ENCODE results near the gene CCHCR1.
"Not testable (repeated sequence)": the region's sequence is repeated elsewhere in the genome, so short reads cannot be mapped to it uniquely, and the experiment has no call there.

Gene CCHCR1, protein sequence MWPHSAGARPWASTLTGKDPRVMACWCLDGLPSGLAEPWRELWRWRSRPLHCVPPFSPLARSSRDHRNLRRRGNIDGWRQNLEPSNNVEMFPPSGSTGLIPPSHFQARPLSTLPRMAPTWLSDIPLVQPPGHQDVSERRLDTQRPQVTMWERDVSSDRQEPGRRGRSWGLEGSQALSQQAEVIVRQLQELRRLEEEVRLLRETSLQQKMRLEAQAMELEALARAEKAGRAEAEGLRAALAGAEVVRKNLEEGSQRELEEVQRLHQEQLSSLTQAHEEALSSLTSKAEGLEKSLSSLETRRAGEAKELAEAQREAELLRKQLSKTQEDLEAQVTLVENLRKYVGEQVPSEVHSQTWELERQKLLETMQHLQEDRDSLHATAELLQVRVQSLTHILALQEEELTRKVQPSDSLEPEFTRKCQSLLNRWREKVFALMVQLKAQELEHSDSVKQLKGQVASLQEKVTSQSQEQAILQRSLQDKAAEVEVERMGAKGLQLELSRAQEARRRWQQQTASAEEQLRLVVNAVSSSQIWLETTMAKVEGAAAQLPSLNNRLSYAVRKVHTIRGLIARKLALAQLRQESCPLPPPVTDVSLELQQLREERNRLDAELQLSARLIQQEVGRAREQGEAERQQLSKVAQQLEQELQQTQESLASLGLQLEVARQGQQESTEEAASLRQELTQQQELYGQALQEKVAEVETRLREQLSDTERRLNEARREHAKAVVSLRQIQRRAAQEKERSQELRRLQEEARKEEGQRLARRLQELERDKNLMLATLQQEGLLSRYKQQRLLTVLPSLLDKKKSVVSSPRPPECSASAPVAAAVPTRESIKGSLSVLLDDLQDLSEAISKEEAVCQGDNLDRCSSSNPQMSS

DNA sequence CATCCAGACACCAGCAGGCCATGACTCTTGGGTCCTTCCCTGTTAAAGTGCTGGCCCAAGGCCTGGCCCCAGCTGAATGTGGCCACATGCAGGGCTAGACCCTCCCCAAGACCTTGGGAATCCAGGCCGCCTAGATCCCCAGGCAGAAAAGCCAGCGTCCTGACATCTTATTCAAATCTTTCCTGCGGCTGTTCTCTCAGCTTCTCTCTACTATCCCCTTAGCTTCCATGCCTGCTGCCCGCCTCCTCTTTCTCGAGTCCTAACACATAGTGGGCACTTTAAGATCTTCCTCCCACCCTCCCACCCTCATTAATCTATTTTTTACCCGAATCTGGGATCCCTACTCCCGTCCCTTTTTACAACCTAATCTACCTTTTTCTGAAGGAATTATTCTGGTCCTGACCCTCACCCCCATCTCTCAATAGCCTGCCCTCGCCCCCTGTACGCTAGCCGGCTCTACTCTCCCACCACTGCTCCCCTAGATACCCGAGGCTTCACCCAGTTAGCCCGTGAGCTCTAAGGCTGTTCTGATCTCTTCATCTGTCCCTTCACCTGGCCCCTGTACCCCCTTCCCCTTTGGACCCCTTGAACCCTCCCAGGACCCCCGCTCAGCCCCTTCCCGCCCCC, at the start of gene CCHCR1:
CCHCR1 (minus strand) TSS at position 290 of the 627 bp plus-strand sequence; CDS start at position 88, 202 bp downstream.
- Mint-ChIP-seq H3K36me3 (ENCODE audit: low read depth) (peaks cover 46% of the 10 kb centered on the region), H3K4me1 (ENCODE audit: low read depth) (peaks cover 34% of the 10 kb centered on the region), H3K27me3 (no peaks in the 10 kb centered on the region), H3K4me3 (peak within 1 kb of the TSS; percentile 99), H3K9me3 (no peaks in the 10 kb centered on the region), H3K27ac (peak within 1 kb of the TSS; percentile 88)

DNA sequence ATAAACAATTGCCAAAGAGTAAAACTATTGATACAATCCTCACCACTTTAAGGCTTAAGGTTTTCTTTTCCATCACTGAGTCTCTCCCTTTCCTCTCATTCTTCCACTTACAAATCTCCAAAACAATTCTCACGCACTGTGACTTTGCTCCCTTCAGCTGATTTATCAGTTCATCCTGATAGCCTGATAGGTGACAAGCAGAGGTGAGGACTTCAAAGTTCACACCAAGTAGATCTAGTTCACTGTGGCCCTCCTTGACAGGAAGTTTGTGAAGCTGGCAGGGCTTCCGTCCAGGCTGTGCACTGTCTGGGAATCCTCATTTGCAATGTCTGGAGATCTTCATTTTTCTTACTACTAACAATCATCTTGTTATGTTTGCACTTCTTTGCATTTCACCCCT, 48.0 kb upstream of the CCHCR1 start:
- peaks cover 3% of the 10 kb centered on the region for H3K9me3 Mint-ChIP-seq
- no peak overlapping the region for H3K4me3 Mint-ChIP-seq
- H3K36me3 Mint-ChIP-seq (ENCODE audit: low read depth): peaks cover 4% of the 10 kb centered on the region
- H3K27ac Mint-ChIP-seq: peak overlapping the region; percentile 15
- peaks cover 47% of the 10 kb centered on the region for H3K4me1 Mint-ChIP-seq (ENCODE audit: low read depth)
- H3K27me3 Mint-ChIP-seq: no peaks in the 10 kb centered on the region

DNA sequence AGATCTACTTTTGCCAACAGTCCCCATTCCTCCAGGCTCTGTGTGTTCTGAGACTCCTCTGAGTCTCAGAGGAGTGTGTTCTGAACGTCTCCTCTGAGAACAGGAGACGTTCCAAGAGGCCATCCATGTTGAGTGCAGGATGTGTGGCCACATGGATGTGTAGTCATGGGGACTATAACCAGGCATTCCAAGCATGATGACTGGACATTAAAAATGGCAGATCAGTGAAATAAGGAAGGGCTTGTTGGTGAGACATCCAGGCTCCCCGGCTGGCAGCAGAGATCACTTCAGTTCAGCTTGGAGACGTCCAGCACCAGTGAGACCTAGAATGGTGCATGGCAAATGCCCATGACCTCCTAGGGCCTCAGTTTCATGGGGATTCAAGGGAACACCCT, 47.1 kb upstream of the CCHCR1 start:
- Mint-ChIP-seq H3K27ac (peak overlapping the region; percentile 98), H3K4me1 (ENCODE audit: low read depth) (peaks cover 47% of the 10 kb centered on the region), H3K4me3 (peak overlapping the region; percentile 93), H3K27me3 (no peaks in the 10 kb centered on the region), H3K9me3 (peaks cover 3% of the 10 kb centered on the region), H3K36me3 (ENCODE audit: low read depth) (peaks cover 4% of the 10 kb centered on the region)

DNA sequence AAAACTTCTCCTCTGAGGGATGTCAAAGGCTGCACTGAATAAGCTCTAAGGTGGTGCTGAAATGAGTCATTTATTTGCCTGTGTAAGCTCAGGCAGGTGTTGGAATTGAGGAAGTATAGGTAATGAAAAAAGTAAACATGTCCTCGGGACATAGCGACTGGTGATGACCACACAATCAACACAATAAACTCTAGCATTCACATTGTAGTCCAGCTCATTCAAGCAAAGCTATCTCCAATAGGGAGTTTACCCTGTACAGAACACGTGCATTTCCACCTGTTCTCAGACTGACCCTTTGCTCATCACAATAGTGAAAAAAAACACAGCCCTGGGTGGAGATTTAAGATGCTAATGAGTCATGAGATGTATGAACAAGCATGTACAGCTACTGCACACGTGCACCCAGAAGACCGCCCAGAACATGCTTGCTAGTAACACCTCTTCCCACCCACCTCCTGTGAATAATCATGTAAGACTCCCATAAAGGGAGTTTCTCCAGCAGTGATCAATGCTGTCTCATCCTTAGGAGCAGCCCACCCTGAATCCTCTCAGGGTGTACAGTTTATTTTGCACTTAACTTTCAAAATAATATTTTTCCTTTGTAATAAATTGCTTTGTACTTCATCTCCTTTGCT, 45.9 kb upstream of the CCHCR1 start:
- H3K27me3 Mint-ChIP-seq: no peaks in the 10 kb centered on the region
- peaks cover 4% of the 10 kb centered on the region for H3K36me3 Mint-ChIP-seq (ENCODE audit: low read depth)
- H3K4me3 Mint-ChIP-seq: peak overlapping the region; percentile 93
- peak overlapping the region; percentile 98 for H3K27ac Mint-ChIP-seq
- peaks cover 59% of the 10 kb centered on the region for H3K4me1 Mint-ChIP-seq (ENCODE audit: low read depth)
- H3K9me3 Mint-ChIP-seq: peaks cover 3% of the 10 kb centered on the region

DNA sequence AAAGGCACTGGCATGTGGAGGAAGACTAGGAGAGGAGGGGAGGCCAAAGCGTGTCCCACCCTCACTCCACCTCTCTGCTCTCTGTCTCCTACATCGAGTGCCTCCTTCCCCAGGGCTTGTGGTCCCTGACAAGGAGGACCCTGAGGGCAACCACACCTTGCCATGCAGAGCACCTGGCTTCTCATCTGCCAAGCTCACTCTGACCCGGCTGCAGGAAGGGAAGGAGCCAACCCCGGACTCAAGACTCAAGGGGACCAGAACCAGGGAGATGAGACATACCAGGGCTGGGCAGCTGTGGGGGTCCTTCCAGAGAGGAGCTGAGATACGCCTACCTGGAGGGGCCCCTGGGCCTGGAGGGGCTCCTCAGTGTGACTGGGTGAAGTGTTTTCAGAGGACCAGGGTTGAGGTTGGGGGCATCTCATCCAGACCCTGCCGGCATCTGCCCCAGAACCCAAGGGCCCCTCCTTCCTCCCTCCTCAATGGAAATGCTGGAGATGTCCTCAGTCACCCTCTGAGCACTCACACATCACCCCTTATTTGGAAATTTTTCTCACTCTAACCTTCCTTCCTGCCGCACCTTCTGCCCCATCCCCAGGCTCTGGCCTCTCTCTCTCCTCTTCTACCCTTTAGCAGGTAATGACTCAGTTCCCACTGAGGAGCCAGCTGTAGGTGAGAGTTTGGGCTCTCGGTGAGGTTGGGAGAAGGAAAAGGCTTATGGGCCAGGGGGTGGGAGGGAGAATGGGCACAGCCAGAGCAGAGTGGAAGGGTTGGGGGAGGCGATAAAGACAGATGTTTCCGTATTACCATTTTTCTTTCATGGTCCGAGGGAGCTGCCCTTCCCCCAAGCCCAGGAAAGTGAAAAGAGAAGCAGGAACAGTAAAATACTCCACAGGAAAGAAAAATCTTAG, 44.9 kb upstream of the CCHCR1 start:
- peaks cover 66% of the 10 kb centered on the region for H3K4me1 Mint-ChIP-seq (ENCODE audit: low read depth)
- H3K27ac Mint-ChIP-seq: peak overlapping the region; percentile 98
- peaks cover 3% of the 10 kb centered on the region for H3K9me3 Mint-ChIP-seq
- H3K4me3 Mint-ChIP-seq: peak overlapping the region; percentile 93
- peaks cover 4% of the 10 kb centered on the region for H3K36me3 Mint-ChIP-seq (ENCODE audit: low read depth)
- H3K27me3 Mint-ChIP-seq: no peaks in the 10 kb centered on the region

DNA sequence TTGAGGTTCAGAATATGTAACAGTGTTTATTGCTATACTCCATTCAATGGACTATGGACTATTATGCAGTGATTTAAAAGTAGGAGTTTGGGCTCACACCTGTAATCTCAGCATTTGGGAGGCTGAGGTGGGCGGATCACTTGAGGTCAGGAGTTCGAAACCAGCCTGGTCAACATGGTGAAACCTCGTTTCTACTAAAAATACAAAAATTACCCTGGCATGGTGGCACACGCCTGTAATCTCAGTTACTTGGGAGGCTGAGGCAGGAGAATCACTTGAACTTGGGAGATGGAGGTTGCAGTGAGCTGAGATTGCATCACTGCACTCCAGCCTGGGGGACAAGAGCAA, 41.5 kb upstream of the CCHCR1 start:
- not testable (repeated sequence) for H3K36me3 Mint-ChIP-seq (ENCODE audit: low read depth); H3K27me3 Mint-ChIP-seq; H3K9me3 Mint-ChIP-seq; H3K27ac Mint-ChIP-seq
- Mint-ChIP-seq H3K4me3 (peak overlapping the region; percentile 86), H3K4me1 (ENCODE audit: low read depth) (peaks cover 74% of the 10 kb centered on the region)

DNA sequence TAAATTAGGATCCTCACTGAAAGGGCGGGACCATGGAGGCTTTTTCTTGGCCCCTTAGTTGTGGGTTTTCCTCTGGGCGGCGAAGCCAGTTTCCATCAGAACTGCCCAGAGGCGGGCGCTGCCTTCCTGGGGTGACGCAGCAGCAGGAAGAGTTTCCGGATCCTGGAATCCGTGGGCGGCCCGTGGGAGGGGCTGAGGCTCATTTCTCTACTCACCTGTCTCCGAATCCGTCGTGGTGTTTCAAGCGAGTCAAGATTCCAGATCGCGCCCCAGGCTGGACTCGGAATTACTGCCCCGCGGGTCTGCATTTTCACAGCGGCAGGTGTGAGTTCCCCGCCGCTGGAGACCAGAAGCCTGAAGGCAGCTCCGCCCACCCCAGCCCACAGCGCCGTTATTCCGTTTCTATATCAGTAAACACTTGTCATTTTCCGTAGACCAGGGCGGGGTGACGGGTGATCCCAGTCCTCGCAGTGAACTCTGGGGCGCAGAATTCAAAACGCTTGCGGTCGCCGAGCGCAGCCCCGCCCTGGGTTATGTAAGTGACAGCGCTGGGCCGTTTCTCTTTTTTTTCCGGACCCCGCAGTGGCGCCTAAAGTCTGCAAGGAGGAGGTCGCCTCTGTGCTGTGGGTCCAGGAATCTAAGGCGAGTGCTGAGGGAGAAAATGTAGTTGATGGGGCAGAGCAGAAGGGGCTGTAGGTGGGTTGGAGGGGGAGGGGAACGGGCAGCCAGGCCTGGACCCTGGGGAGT, 40.1 kb upstream of the CCHCR1 start:
- peaks cover 3% of the 10 kb centered on the region for H3K9me3 Mint-ChIP-seq
- H3K4me1 Mint-ChIP-seq (ENCODE audit: low read depth): peaks cover 62% of the 10 kb centered on the region

DNA sequence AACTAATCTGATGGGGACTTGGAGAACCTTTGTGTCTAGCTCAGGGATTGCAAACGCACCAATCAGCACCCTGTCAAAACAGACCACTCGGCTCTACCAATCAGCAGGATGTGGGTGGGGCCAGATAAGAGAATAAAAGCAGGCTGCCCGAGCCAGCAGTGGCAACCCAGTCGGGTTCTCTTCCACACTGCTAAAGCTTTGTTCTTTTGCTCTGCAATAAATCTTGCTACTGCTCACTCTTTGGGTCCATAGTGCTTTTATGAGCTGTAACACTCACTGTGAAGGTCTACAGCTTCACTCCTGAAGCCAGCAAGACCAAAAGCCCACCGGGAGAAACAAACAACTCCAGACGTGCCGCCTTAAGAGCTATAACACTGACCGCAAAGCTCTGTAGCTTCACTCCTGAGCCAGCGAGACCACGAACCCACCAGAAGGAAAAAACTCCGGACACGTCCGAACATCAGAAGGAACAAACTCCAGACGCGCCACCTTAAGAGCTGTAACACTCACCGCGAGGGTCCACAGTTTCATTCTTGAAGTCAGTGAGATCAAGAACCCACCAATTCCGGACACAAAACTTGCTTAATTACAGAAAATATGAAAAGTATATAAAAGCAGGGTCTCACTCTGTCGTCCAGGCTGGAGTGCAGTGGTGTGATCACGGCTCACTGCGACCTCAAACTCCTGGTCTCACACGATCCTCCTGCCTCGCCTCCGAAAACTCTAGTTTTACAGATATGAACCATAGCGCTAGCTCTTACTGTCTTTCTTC, 38.8 kb upstream of the CCHCR1 start:
- Mint-ChIP-seq H3K4me1 (ENCODE audit: low read depth) (peaks cover 50% of the 10 kb centered on the region), H3K27ac (peak overlapping the region; percentile 89), H3K4me3 (peak overlapping the region; percentile 86)
- H3K36me3 Mint-ChIP-seq (ENCODE audit: low read depth); H3K9me3 Mint-ChIP-seq; H3K27me3 Mint-ChIP-seq: not testable (repeated sequence)

More for the DNA sequence above, 40.1 kb upstream of the CCHCR1 start:
- Mint-ChIP-seq H3K4me3 (peak overlapping the region; percentile 86), H3K27me3 (no peaks in the 10 kb centered on the region), H3K27ac (peak overlapping the region; percentile 89), H3K36me3 (ENCODE audit: low read depth) (peaks cover 8% of the 10 kb centered on the region)

DNA sequence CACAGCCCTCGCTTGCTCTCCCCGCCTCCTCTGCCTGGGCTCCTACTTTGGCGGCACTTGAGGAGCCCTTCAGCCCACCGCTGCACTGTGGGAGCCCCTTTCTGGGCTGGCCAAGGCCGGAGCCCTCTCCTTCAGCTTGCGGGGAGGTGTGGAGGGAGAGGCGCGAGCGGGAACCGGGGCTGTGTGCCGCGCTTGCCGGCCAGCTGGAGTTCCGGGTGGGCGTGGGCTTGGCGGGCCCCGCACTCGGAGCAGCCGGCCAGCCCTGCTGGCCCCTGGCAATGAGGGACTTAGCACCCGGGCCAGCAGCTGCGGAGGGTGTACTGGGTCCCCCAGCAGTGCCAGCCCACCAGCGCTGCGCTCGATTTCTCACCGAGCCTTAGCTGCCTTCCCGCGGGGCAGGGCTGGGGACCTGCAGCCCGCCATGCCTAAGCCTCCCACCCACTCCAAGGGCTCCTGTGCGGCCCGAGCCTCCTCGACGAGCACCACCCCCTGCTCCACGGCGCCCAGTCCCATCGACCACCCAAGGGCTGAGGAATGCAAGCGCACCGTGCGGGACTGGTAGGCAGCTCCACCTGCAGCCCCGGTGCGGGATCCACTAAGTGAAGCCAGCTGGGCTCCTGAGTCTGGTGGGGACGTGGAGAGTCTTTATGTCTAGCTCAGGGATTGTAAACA, 37.8 kb upstream of the CCHCR1 start:
- not testable (repeated sequence) for H3K27ac Mint-ChIP-seq; H3K9me3 Mint-ChIP-seq; H3K36me3 Mint-ChIP-seq (ENCODE audit: low read depth); H3K27me3 Mint-ChIP-seq; H3K4me3 Mint-ChIP-seq
- peaks cover 45% of the 10 kb centered on the region for H3K4me1 Mint-ChIP-seq (ENCODE audit: low read depth)

DNA sequence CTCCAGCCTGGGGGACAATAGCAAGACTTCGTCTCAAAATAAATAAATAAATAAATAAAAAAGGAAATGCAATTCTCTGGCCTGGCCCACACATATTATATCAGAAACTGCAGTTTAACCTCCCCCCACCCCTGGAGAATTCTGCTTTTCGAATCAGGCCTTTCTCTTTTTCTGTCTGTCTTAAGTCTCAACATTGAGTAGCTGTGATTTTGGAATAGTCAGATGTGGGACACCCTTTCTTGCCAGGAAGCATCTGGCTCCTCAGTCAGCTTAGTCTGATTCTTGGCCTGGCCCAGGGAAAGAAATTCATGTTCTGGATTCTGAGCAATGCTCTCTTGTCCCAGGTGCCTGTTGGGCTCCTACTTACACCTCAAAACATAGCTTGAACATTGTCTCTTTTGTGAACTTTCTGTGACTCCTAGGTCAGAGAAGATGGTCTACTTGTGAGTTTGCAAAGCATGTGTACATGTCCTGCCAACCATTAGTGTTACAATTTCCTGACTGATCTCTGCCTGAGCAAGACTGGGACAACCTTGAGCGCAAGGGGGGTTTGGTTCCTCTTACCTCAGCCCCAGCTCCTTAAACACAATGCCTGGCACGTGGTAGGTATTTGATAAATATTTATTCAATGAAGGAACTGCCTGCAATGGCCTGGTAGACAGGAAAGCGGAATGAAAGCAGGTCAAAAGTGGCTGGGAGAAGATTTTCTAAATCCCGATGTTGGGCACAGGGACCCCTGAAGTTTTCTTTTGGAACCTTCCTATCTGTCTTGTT, 36.6 kb upstream of the CCHCR1 start:
- peaks cover 4% of the 10 kb centered on the region for H3K36me3 Mint-ChIP-seq (ENCODE audit: low read depth)
- H3K27me3 Mint-ChIP-seq: no peaks in the 10 kb centered on the region
- no peaks in the 10 kb centered on the region for H3K9me3 Mint-ChIP-seq
- H3K27ac Mint-ChIP-seq: no peak overlapping the region
- peaks cover 40% of the 10 kb centered on the region for H3K4me1 Mint-ChIP-seq (ENCODE audit: low read depth)
- H3K4me3 Mint-ChIP-seq: no peak overlapping the region

DNA sequence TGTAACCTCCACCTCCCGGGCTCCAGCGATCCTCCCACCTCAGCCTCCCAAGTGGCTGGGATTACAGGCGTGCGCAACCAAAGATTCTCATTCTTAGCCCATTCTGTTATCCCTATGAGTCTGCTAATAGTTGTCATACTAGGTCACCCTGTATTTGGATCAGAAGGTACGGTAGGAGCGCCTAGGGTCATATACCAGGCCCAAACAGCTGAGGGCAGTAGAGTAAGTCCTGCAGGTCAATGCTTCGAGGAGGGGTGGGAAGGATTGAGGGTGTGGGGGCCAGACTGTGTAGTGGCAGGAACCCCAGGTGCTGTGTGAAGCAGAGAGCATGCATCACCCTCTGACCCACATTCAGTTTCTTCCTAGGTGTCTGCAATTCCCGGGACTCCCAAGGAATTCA, 35.6 kb upstream of the CCHCR1 start:
- peaks cover 4% of the 10 kb centered on the region for H3K36me3 Mint-ChIP-seq (ENCODE audit: low read depth)
- H3K27me3 Mint-ChIP-seq: no peaks in the 10 kb centered on the region
- no peak overlapping the region for H3K27ac Mint-ChIP-seq
- no peaks in the 10 kb centered on the region for H3K9me3 Mint-ChIP-seq
- no peak overlapping the region for H3K4me3 Mint-ChIP-seq
- peaks cover 31% of the 10 kb centered on the region for H3K4me1 Mint-ChIP-seq (ENCODE audit: low read depth)

All from stimulated activated naive CD8-positive, alpha-beta T cell treated with anti-CD3 and anti-CD28 coated beads, Interleukin-15, Interleukin-2, amounts not matched to agents 100 ng/mL and 50 ng/mL, for 24 hours (primary cell).